WERI-Rb-1 (cell line): ENCODE results near the gene HM13.
"Not testable (repeated sequence)": the region's sequence is repeated elsewhere in the genome, so short reads cannot be mapped to it uniquely, and the experiment has no call there.

Experiments
- DNase-seq: peaks from one replicate; pipeline ENCODE4 v3.0.0-alpha.2; 2020
- H3K27ac ChIP-seq: fragments of 250-450 bp; sonication (Bioruptor Pico); 2 replicates; pipeline ENCODE4 v1.5.1; 2020; ENCODE audit warnings: mild to moderate bottlenecking, moderate library complexity
- H3K27me3 ChIP-seq: fragments of 250-450 bp; sonication (Bioruptor Pico); 2 replicates; pipeline ENCODE4 v1.5.1; 2021; ENCODE audit warnings: mild to moderate bottlenecking, low read depth, moderate library complexity; ENCODE audit not compliant: insufficient read depth, severe bottlenecking
- H3K36me3 ChIP-seq: fragments of 250-450 bp; sonication (Bioruptor Pico); 2 replicates; pipeline ENCODE4 v1.5.1; 2020; ENCODE audit warnings: mild to moderate bottlenecking, moderate library complexity
- H3K4me3 ChIP-seq: 2 replicates; pipeline ENCODE4 v1.5.1; 2011; ENCODE audit warnings: low read depth, mild to moderate bottlenecking, control low read depth, low read length
- H3K9me3 ChIP-seq: fragments of 250-450 bp; sonication (Bioruptor Pico); 2 replicates; pipeline ENCODE4 v1.5.1; 2021; ENCODE audit warnings: mild to moderate bottlenecking, moderate library complexity; ENCODE audit not compliant: severe bottlenecking
- TF ChIP-seq, protein P1 (sequence below): IDR thresholded peaks from 2 replicates; pipeline ENCODE4 v1.5.1; 2011; ENCODE audit warnings: low read depth, mild to moderate bottlenecking, control low read depth, inconsistent platforms, low read length

HM13 gene

GRCh38 chr20:31593221-31594001 is 79.2 kb downstream of the HM13 start:
- TF ChIP-seq, protein P1, sequence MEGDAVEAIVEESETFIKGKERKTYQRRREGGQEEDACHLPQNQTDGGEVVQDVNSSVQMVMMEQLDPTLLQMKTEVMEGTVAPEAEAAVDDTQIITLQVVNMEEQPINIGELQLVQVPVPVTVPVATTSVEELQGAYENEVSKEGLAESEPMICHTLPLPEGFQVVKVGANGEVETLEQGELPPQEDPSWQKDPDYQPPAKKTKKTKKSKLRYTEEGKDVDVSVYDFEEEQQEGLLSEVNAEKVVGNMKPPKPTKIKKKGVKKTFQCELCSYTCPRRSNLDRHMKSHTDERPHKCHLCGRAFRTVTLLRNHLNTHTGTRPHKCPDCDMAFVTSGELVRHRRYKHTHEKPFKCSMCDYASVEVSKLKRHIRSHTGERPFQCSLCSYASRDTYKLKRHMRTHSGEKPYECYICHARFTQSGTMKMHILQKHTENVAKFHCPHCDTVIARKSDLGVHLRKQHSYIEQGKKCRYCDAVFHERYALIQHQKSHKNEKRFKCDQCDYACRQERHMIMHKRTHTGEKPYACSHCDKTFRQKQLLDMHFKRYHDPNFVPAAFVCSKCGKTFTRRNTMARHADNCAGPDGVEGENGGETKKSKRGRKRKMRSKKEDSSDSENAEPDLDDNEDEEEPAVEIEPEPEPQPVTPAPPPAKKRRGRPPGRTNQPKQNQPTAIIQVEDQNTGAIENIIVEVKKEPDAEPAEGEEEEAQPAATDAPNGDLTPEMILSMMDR: no peak
- H3K27ac ChIP-seq: no peak overlapping the region
- H3K36me3 ChIP-seq: no peaks in the 10 kb centered on the region
- no peaks in the 10 kb centered on the region for H3K9me3 ChIP-seq
- H3K4me3 ChIP-seq: no peak overlapping the region
- H3K27me3 ChIP-seq: no peaks in the 10 kb centered on the region
- DNase-seq: no peak

DNA sequence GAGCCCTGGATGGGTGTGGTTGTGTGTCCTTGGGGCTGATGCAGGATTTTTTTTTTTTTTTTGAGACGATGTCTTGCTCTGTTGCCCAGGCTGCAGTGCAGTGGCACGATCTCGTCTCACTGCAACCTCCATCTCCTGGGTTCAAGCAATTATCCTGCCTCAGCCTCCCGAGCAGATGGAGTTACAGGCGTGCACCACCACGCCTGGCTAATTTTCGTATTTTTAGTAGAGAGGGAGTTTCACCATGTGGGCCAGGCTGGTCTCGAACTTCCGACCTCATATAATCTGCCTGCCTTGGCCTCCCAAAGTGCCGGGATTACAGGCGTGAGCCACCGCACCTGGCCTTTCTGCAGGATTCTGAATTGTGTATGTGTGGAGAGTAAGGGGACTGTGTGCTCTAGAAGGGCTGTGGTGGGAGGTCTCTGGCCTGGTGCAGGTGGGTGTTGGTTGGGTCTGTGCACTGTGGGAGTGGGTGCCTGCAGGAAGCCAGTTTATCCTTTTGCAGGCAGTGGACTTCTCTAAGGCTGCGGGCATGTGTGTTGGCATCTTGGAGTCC is 79.8 kb downstream of the HM13 start:
- H3K27me3 ChIP-seq: no peaks in the 10 kb centered on the region
- H3K9me3 ChIP-seq: no peaks in the 10 kb centered on the region
- H3K27ac ChIP-seq: no peak overlapping the region
- no peak overlapping the region for H3K4me3 ChIP-seq
- DNase-seq: no peak
- H3K36me3 ChIP-seq: no peaks in the 10 kb centered on the region
- TF ChIP-seq, protein P1: no peak

DNA sequence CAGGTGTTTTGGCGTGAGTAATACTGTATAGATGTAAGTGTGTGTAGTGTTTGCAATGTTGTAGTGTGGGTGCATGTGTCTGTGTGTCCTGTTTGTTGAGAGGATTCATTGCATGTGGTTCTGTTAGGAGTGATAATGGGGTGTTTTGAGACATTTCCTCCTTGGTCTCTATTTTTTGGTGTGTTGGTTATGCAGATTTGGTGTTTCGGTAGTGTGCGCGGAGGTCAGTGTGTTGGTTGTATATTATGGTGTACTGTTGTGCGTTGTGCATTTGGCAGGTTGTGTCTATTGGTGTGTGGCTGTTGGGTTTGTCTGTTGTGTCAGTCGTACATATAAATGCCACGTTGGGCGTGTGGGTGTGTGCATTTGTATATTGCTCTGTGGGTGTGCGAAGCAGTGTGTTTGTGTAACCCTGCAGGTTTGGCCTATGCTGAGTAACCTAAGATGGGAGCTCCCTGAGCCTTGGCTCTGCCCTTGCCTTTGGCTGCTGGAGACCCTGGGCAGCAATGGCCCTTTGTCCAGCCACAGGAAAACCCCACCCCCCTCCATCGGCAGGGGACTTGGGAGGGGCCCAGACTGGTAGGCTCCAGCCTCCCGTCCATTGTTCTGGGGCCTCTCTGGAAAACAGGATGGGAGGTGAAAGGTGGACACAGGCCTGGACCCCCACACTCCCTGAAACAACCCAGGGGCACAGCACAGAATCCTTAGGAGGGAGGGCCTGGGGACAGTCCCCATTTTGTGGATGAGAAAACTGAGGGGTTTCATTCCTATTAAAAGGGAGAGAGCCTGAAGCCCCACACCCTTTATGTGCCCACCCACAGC is 80.5 kb downstream of the HM13 start:
- no peak overlapping the region for H3K4me3 ChIP-seq
- TF ChIP-seq, protein P1: no peak
- DNase-seq: no peak
- H3K9me3 ChIP-seq: no peaks in the 10 kb centered on the region
- H3K36me3 ChIP-seq: no peaks in the 10 kb centered on the region
- no peak overlapping the region for H3K27ac ChIP-seq
- H3K27me3 ChIP-seq: no peaks in the 10 kb centered on the region

GRCh38 chr20:31595380-31595653 is 81.1 kb downstream of the HM13 start:
- H3K27ac ChIP-seq: no peak overlapping the region
- no peak for DNase-seq
- H3K36me3 ChIP-seq: no peaks in the 10 kb centered on the region
- TF ChIP-seq, protein P1: no peak
- H3K4me3 ChIP-seq: no peak overlapping the region
- H3K27me3 ChIP-seq: no peaks in the 10 kb centered on the region
- H3K9me3 ChIP-seq: no peaks in the 10 kb centered on the region

DNA sequence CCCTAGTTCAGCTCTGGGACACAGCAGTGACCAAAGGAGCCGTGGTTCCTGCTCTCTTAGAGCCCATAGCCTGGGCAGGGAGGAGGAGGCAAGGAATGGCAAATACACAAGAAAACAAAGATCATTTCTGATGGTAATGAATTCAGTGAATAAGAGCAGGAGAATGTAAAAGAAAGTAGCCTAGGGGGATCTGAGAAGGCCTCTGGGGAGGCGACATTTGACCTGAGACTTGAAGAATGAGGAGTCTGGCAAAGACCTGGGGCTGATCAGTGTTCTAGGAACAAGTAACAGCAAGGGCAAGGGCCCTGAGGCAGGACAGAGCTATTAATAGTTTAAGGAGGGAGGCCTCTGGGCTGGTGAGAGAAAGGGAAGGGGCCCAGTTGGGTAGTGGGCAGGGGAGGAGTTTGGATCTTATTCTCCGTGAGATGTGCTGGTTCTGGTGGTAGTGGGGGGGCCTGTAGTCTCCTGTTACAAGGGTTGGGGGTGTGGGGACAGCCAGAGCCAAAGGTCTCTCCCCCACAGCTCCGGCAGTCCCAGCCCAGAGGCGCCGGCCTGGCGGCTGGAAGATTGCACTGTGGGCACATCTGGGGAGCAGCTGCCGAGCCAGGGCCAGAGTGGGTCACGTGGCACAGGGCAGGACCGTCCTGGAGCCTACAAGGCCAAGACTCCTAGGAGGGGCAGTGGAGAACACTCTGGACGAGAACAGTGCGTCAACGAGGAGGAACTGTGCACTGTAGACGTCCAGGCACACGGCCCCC is 81.6 kb downstream of the HM13 start:
- Histone ChIP-seq H3K9me3 (no peaks in the 10 kb centered on the region), H3K36me3 (no peaks in the 10 kb centered on the region), H3K4me3 (no peak overlapping the region), H3K27ac (no peak overlapping the region), H3K27me3 (no peaks in the 10 kb centered on the region)
- TF ChIP-seq, protein P1: no peak
- DNase-seq: no peak

GRCh38 chr20:31596412-31596715 is 82.1 kb downstream of the HM13 start:
- not testable (repeated sequence) for H3K9me3 ChIP-seq, DNase-seq, H3K36me3 ChIP-seq, H3K27me3 ChIP-seq, H3K27ac ChIP-seq, H3K4me3 ChIP-seq
